Parietal lobe (tissue), 2 donors: ENCODE measurements around the gene BCAP29. TPM values are rescaled to one million over a fixed set of nuclear protein-coding genes. Genes with fewer than 3 reads are reported as not detected.

ENCODE experiments used
- small RNA-seq: library from RNA; depleted of rRNA; stranded (forward); fragments of <200 nt; gene quantifications from one replicate; pipeline ENCODE3, GENCODE V24; 2014; ENCODE audit warnings: low replicate concordance
- total RNA-seq: library from RNA; depleted of rRNA; stranded (reverse); fragments of >200 nt; gene quantifications from one replicate; pipeline ENCODE4 v1.2.3, GENCODE V29; 2014

The BCAP29 gene
- total RNA-seq, result 59.2 TPM

GRCh38 chr7:107579885-107580715 lies at the start of gene BCAP29:
TSS of gene BCAP29 (plus strand) at chr7:107580246. CDS start at chr7:107580773, 527 bp downstream.

GRCh38 chr7:107563775-107564552 lies 16.1 kb upstream of the BCAP29 start, which contains the start of the genes COG5 and DUS4L:
TSS of gene COG5 (minus strand) at chr7:107563920. CDS start at chr7:107563896, 24 bp downstream.
TSS of gene DUS4L (plus strand) at chr7:107563971. CDS start at chr7:107567071, 3,100 bp downstream.

GRCh38 chr7:107660381-107661080 lies 80.5 kb downstream of the BCAP29 start, which contains the start of gene SLC26A4:
TSS of gene SLC26A4 (plus strand) at chr7:107660828. CDS start at chr7:107661642, 814 bp downstream.

Small RNA genes within 50 kb of the gene (small RNA-seq; reads per million reads assigned to genes)
- gene BANF1P5 (not detected), gene RF01233 (not detected)

Other genes with a start within 250 kb of the BCAP29 start
- gene GPR22, start 110.2 kb upstream of the BCAP29 start, total RNA-seq, result 88.9 TPM
- gene COG5, start 16.3 kb upstream of the BCAP29 start, total RNA-seq, result 57.0 TPM
- gene DUS4L, start 16.3 kb upstream of the BCAP29 start, total RNA-seq, result 19.1 TPM
- 16.0 TPM for gene SLC26A4, start 80.6 kb downstream of the BCAP29 start, total RNA-seq
- 38.2 TPM for gene CBLL1, start 163.9 kb downstream of the BCAP29 start, total RNA-seq
- gene SLC26A3, start 223.0 kb downstream of the BCAP29 start, total RNA-seq, result not detected